SH-SY5Y (cell line): ENCODE results near the gene RUFY4.

Experiments
- GATA2 ChIP-seq: IDR thresholded peaks from 2 replicates; pipeline ENCODE4 v1.6.1; 2011; ENCODE audit warnings: mild to moderate bottlenecking, low read depth, low read length
- GATA3 ChIP-seq: IDR thresholded peaks from 2 replicates; pipeline ENCODE4 v1.6.1; 2011; ENCODE audit warnings: low read depth, mild to moderate bottlenecking, low read length, moderate library complexity

GRCh38 chr2:218097975-218098374 lies 28.9 kb downstream of the RUFY4 start:
- no peak for TF ChIP-seq GATA2
- TF ChIP-seq GATA3, result no peak
